BJ (cell line): ENCODE results near the gene TRIM9. TPM values are rescaled to one million over a fixed set of nuclear protein-coding genes. Genes with fewer than 3 reads are reported as not detected.

Experiments
- CTCF ChIA-PET: fragments of 350-600 bp; formaldehyde crosslinking; extraction: SDS; loops from one replicate; lab custom pipeline; 2021; ENCODE audit warnings: antibody characterized with exemption, inconsistent platforms; lab: Yijun Ruan, JAX
- POLR2A ChIA-PET: fragments of 300-600 bp; sonication (Branson Sonifier 250); formaldehyde crosslinking; extraction: SDS; loops from one replicate; lab custom pipeline; 2021; ENCODE audit warnings: antibody characterized with exemption; lab: Charles Lee
- DNase-seq: peaks from one replicate; pipeline ENCODE4 v3.0.0-alpha.2; 2011; ENCODE audit warnings: low read depth
- H3K27me3 ChIP-seq: 2 replicates; pipeline ENCODE4 v1.6.0; 2011; ENCODE audit warnings: low read length; ENCODE audit not compliant: control insufficient read depth, insufficient read depth
- H3K36me3 ChIP-seq: 2 replicates; pipeline ENCODE4 v1.5.1; 2011; ENCODE audit warnings: low read length; ENCODE audit not compliant: control insufficient read depth, insufficient read depth
- H3K4me3 ChIP-seq: 2 replicates; pipeline ENCODE4 v1.5.1; 2011; ENCODE audit warnings: low read depth, mild to moderate bottlenecking, control low read depth, low read length
- CTCF ChIP-seq: IDR thresholded peaks from 2 replicates; pipeline ENCODE4 v1.5.1; 2011; ENCODE audit warnings: low read depth, mild to moderate bottlenecking, control low read depth, inconsistent platforms, low read length, moderate library complexity; ENCODE audit not compliant: insufficient read depth
- polyA plus RNA-seq: library from polyadenylated mRNA; depleted of rRNA; stranded (reverse); fragments of >200 nt; gene quantifications from 2 replicates; pipeline ENCODE4 v1.2.3, GENCODE V29; 2011

The TRIM9 gene
- polyA plus RNA-seq, 1 experiment, result 0.02 TPM

DNA sequence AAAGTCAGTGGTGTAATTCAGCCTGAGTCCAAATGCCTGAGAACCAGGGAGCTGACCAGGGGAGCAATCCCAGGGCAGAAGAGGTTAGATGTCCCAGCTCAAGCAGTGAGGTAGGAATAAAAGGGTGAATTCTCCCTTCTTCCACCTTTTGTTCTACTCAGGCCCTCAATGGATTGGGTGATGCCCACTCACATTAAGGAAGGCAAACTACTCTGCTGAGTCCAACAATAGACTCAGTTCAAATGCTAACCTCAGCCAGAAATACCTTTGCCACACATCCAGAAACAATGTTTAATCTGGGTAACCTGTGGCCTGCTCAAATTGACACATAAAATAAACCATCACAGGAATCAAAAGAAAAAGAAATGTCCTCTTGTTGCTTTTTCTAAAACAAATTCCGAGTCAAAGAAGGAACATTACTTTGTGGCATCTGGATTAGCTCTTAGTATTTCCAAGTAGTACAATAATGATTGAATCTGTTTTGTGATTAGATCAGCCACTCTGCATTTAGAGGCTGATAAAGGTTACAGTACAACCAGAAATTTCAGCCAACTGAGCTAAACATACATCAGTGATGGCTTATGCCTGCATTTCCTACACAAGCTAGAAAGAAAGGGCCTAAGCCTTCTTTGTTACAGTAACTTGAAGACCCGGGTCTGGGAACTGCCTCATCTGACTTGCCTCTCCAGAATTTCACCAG is 43.6 kb upstream of the TRIM9 start:
- POLR2A ChIA-PET, result no interaction called here
- no peak for DNase-seq
- TF ChIP-seq CTCF, result no peak
- no peak overlapping the region for H3K4me3 ChIP-seq
- H3K27me3 ChIP-seq, result peaks cover 8% of the 10 kb centered on the region
- CTCF ChIA-PET, result interaction anchor here (1.3 kb wide), 1 partner anchor 56 kb away, joined by 3 read pairs; no protein-coding TSS in a partner anchor
- no peaks in the 10 kb centered on the region for H3K36me3 ChIP-seq

DNA sequence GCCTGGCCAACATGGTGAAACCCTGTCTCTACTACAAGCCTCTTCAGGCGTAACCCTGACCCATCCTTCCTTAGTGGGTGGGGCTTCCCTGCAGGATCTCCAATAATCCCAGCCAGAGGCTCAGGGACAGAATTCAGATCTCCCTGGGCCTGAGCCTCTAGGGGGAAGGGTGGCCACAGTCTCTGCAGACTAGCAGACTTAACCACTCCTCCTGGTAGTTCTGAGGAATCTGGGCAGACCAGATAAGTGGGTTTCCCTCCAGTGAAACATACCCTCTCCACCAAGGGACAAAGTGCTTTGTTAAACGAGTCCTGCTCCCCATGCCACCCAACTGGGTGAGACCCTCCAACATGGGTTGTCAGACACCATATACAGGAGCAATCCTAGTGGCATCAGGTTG is 36.6 kb upstream of the TRIM9 start:
- Histone ChIP-seq H3K27me3 (peaks cover 4% of the 10 kb centered on the region; the same call in 1 of the 2 replicates), H3K36me3 (no peaks in the 10 kb centered on the region), H3K4me3 (no peak overlapping the region)
- no peak for TF ChIP-seq CTCF
- no peak for DNase-seq
- ChIA-PET CTCF (no interaction called here), POLR2A (no interaction called here)

- no peak for DNase-seq
- CTCF ChIA-PET, result no interaction called here
- no peaks in the 10 kb centered on the region for H3K36me3 ChIP-seq
- H3K27me3 ChIP-seq, result peaks cover 4% of the 10 kb centered on the region; the same call in 1 of the 2 replicates
- POLR2A ChIA-PET, result no interaction called here
- H3K4me3 ChIP-seq, result no peak overlapping the region
- no peak for TF ChIP-seq CTCF
Measured at GRCh38 chr14:51129130-51129529, 34.2 kb upstream of the TRIM9 start.

DNA sequence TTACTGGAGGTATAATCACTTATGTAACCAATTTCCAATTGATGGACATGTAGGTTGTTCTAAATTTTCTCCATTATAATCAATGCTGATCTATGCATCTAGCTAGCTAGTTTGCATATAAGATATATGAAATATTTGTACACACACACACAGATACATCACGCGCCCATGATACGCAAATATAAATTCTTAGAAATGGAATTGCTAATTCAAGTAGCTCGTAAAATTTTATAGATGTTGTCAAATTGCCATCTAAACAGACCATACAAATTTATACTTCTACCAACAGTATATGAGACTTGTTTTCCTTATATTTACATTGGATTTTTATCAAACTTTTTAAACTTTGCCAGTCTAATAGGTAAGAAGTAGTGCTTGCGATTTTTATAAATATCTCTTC is 29.1 kb upstream of the TRIM9 start:
- peaks cover 1% of the 10 kb centered on the region; the same call in 1 of the 2 replicates for H3K27me3 ChIP-seq
- no peak for DNase-seq
- no peak overlapping the region for H3K4me3 ChIP-seq
- TF ChIP-seq CTCF, result no peak
- no peaks in the 10 kb centered on the region for H3K36me3 ChIP-seq
- ChIA-PET POLR2A (no interaction called here), CTCF (no interaction called here)

- ChIA-PET CTCF (no interaction called here), POLR2A (no interaction called here)
- Histone ChIP-seq H3K36me3 (no peaks in the 10 kb centered on the region), H3K4me3 (no peak overlapping the region), H3K27me3 (peaks cover 1% of the 10 kb centered on the region; the same call in 1 of the 2 replicates)
- TF ChIP-seq CTCF, result no peak
- no peak for DNase-seq
Measured at GRCh38 chr14:51121096-51121495, 26.2 kb upstream of the TRIM9 start.
